HL-60 (cell line): ENCODE results near the gene ZFHX3.
"Not testable (repeated sequence)": the region's sequence is repeated elsewhere in the genome, so short reads cannot be mapped to it uniquely, and the experiment has no call there.

Experiments
- POLR2AphosphoS5 ChIP-seq: IDR thresholded peaks from 2 replicates; pipeline ENCODE4 v1.6.1; 2012; ENCODE audit warnings: low read depth
- TF ChIP-seq, protein P1 (sequence below): IDR thresholded peaks from one replicate; pipeline ENCODE4 v1.5.1; 2011; ENCODE audit warnings: low read length, control low read depth, inconsistent platforms; ENCODE audit not compliant: insufficient read depth

DNA sequence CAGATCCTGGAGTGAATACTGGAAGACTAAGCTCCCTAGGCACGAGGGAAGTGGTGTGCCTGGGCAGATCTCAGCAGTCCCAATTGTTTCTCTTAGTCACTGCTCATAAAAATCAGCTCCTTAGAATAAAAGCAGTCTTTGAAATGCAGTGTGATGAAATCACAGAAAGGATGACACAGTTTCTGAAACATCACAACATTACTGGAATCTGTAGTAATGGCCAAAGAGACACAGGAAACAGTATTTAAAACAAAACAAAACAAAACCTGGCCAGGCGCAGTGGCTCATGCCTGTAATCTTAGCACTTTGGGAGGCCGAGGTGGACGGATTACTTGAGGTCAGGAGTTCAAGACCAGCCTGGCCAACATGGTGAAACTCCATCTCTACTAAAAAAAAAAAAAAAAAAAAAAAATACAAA lies 34.7 kb upstream of the ZFHX3 start:
- not testable (repeated sequence) for TF ChIP-seq POLR2AphosphoS5
- TF ChIP-seq, protein P1, sequence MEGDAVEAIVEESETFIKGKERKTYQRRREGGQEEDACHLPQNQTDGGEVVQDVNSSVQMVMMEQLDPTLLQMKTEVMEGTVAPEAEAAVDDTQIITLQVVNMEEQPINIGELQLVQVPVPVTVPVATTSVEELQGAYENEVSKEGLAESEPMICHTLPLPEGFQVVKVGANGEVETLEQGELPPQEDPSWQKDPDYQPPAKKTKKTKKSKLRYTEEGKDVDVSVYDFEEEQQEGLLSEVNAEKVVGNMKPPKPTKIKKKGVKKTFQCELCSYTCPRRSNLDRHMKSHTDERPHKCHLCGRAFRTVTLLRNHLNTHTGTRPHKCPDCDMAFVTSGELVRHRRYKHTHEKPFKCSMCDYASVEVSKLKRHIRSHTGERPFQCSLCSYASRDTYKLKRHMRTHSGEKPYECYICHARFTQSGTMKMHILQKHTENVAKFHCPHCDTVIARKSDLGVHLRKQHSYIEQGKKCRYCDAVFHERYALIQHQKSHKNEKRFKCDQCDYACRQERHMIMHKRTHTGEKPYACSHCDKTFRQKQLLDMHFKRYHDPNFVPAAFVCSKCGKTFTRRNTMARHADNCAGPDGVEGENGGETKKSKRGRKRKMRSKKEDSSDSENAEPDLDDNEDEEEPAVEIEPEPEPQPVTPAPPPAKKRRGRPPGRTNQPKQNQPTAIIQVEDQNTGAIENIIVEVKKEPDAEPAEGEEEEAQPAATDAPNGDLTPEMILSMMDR, result not testable (repeated sequence)
